Ovary (tissue), 3 donors: ENCODE data around the gene CARMIL1.

Source experiments
- POLR2A ChIP-seq: fragments of 450-650 bp; IDR thresholded peaks from one replicate; pipeline ENCODE4 v1.6.1; 2017; ENCODE audit warnings: antibody characterized with exemption, mild to moderate bottlenecking, moderate library complexity
- TF ChIP-seq, protein P1 (sequence below), 3 donors: fragments of 450-650 bp in 2 of 3; fragments of 200-600 bp in 1 of 3; IDR thresholded peaks; one replicate each; pipeline versions ENCODE4 v1.5.1 to v1.8.0; 2016 to 2022; ENCODE audit warnings: antibody characterized with exemption in 3 of 3, mild to moderate bottlenecking in 1 of 3
- donor health status: DM: no; HTN: no; CAD: no.

DNA sequence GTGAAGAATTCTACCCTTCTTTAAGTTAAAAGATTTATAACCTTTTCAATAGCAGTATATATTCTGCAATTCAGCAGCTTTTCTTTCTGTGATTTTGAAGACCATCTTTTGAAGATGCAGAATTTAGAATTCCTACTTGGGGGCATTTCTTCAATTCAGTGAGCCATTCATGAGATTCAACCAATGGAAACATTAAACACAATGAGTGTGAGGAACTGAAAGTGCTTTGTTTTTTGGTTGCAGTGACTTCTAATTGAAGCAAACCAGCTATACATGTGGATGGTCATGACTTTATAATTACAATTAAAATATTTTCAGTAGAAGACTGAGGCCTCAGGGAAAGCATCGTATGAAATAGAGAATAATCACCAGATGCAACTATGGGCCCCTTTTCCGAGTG lies 108.3 kb downstream of the CARMIL1 start:
- TF ChIP-seq, protein P1, sequence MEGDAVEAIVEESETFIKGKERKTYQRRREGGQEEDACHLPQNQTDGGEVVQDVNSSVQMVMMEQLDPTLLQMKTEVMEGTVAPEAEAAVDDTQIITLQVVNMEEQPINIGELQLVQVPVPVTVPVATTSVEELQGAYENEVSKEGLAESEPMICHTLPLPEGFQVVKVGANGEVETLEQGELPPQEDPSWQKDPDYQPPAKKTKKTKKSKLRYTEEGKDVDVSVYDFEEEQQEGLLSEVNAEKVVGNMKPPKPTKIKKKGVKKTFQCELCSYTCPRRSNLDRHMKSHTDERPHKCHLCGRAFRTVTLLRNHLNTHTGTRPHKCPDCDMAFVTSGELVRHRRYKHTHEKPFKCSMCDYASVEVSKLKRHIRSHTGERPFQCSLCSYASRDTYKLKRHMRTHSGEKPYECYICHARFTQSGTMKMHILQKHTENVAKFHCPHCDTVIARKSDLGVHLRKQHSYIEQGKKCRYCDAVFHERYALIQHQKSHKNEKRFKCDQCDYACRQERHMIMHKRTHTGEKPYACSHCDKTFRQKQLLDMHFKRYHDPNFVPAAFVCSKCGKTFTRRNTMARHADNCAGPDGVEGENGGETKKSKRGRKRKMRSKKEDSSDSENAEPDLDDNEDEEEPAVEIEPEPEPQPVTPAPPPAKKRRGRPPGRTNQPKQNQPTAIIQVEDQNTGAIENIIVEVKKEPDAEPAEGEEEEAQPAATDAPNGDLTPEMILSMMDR (IDR thresholded peaks at IDR 0.05): no peak
- TF ChIP-seq POLR2A: no peak
